ENCODE data around the gene RNF212.

The RNF212 gene, protein sequence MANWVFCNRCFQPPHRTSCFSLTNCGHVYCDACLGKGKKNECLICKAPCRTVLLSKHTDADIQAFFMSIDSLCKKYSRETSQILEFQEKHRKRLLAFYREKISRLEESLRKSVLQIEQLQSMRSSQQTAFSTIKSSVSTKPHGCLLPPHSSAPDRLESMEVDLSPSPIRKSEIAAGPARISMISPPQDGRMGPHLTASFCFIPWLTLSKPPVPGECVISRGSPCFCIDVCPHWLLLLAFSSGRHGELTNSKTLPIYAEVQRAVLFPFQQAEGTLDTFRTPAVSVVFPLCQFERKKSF

GRCh38 chr4:1113311-1114009 lies at the start of gene RNF212:
Gene RNF212, minus strand, starts transcription at chr4:1113564. Its CDS starts 100 bp downstream, at chr4:1113464.
- TF ChIP-seq FOXP2 (optimal IDR thresholded peaks at IDR 0.05; ENCODE audit: control extremely low read depth, extremely low read length, insufficient read depth) (no peak), POLR2AphosphoS5 (IDR thresholded peaks at IDR 0.05; ENCODE audit: borderline replicate concordance, low read depth, low read length) (no peak), EZH2 (IDR thresholded peaks at IDR 0.05) (no peak)
- Histone ChIP-seq H3K27ac (no peak within 1 kb of the TSS), H3K36me3 (ENCODE audit: insufficient read depth, low read length) (no peaks in the 10 kb centered on the region), H3K4me3 (no peak within 1 kb of the TSS), H3K9me3 (ENCODE audit: low read depth, low read length) (no peaks in the 10 kb centered on the region), H3K9ac (ENCODE audit: insufficient read length) (no peak within 1 kb of the TSS)
- DNase-seq (ENCODE audit: low read depth, low spot score) = no peak

DNA sequence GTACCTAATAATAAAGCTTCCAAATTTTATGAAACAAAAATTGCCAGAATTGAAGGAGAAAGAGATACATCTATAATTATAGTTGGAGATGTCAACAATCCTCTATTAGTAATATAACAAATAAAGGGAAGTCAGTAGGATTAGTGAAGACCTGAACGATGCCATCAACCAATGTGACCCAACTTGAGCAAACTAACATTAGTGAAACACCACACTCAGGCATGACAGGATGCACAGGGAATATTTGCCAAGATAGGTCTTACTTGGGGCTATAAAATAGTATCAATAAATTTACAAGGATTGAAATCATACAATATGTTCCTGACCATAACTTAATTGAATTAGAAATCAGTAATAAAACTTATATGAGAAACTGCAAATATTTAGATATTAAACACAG lies 47.0 kb upstream of the RNF212 start:
- peaks cover 6% of the 10 kb centered on the region; the same call in 1 of the 2 replicates for H3K9me3 ChIP-seq (ENCODE audit: low read depth, low read length)
- no peak overlapping the region for H3K4me3 ChIP-seq
- no peak overlapping the region for H3K27ac ChIP-seq
- TF ChIP-seq FOXP2 (optimal IDR thresholded peaks at IDR 0.05; ENCODE audit: control extremely low read depth, extremely low read length, insufficient read depth) (no peak), EZH2 (IDR thresholded peaks at IDR 0.05) (no peak), POLR2AphosphoS5 (IDR thresholded peaks at IDR 0.05; ENCODE audit: borderline replicate concordance, low read depth, low read length) (no peak)
- no peak overlapping the region for H3K9ac ChIP-seq (ENCODE audit: insufficient read length)
- no peaks in the 10 kb centered on the region for H3K36me3 ChIP-seq (ENCODE audit: insufficient read depth, low read length)
- DNase-seq (ENCODE audit: low read depth, low spot score) = no peak

DNA sequence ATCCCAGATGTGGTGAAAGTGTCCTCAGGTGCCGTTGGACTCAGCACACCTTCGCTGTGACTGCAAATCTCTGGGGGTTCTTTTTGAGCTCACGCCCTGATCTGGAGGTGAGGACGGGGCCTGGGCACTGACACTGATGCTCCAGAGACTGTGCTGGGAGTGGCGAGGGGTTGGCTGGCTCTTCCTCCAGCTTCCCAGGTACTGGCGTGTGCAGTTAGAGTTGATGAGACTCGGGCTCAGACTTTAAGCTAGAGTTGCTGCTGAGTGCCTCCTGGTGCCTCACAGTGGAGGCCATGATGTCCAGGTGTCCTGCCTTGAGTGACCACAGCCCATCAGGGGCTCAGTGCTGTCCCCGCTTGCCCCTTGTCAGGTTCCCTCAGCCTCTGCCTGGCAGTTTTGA lies 42.7 kb upstream of the RNF212 start:
- Histone ChIP-seq H3K36me3 (ENCODE audit: insufficient read depth, low read length) (no peaks in the 10 kb centered on the region), H3K9ac (ENCODE audit: insufficient read length) (no peak overlapping the region), H3K4me3 (no peak overlapping the region), H3K9me3 (ENCODE audit: low read depth, low read length) (peaks cover 6% of the 10 kb centered on the region; the same call in 1 of the 2 replicates), H3K27ac (no peak overlapping the region)
- DNase-seq (ENCODE audit: low read depth, low spot score) = no peak
- TF ChIP-seq FOXP2 (optimal IDR thresholded peaks at IDR 0.05; ENCODE audit: control extremely low read depth, extremely low read length, insufficient read depth) = no peak
- TF ChIP-seq EZH2 (IDR thresholded peaks at IDR 0.05) = no peak
- no peak for TF ChIP-seq POLR2AphosphoS5 (IDR thresholded peaks at IDR 0.05; ENCODE audit: borderline replicate concordance, low read depth, low read length)

GRCh38 chr4:1155314-1155713 lies 42.0 kb upstream of the RNF212 start:
- H3K27ac ChIP-seq = no peak overlapping the region
- DNase-seq (ENCODE audit: low read depth, low spot score) = no peak
- H3K9me3 ChIP-seq (ENCODE audit: low read depth, low read length) = peaks cover 6% of the 10 kb centered on the region; the same call in 1 of the 2 replicates

GRCh38 chr4:1154523-1155182 lies 41.3 kb upstream of the RNF212 start:
- no peak for DNase-seq (ENCODE audit: low read depth, low spot score)
- TF ChIP-seq EZH2 (IDR thresholded peaks at IDR 0.05) (no peak), FOXP2 (optimal IDR thresholded peaks at IDR 0.05; ENCODE audit: control extremely low read depth, extremely low read length, insufficient read depth) (no peak)
- Histone ChIP-seq H3K9me3 (ENCODE audit: low read depth, low read length) (peaks cover 6% of the 10 kb centered on the region; the same call in 1 of the 2 replicates), H3K36me3 (ENCODE audit: insufficient read depth, low read length) (no peaks in the 10 kb centered on the region), H3K9ac (ENCODE audit: insufficient read length) (no peak overlapping the region), H3K27ac (no peak overlapping the region), H3K4me3 (no peak overlapping the region)

More at GRCh38 chr4:1155314-1155713, 42.0 kb upstream of the RNF212 start:
- TF ChIP-seq POLR2AphosphoS5 (IDR thresholded peaks at IDR 0.05; ENCODE audit: borderline replicate concordance, low read depth, low read length) (no peak), FOXP2 (optimal IDR thresholded peaks at IDR 0.05; ENCODE audit: control extremely low read depth, extremely low read length, insufficient read depth) (no peak), EZH2 (IDR thresholded peaks at IDR 0.05) (no peak)
- Histone ChIP-seq H3K9ac (ENCODE audit: insufficient read length) (no peak overlapping the region), H3K36me3 (ENCODE audit: insufficient read depth, low read length) (no peaks in the 10 kb centered on the region), H3K4me3 (no peak overlapping the region)

GRCh38 chr4:1154126-1154522 lies 40.8 kb upstream of the RNF212 start:
- no peak for TF ChIP-seq FOXP2 (optimal IDR thresholded peaks at IDR 0.05; ENCODE audit: control extremely low read depth, extremely low read length, insufficient read depth)
- TF ChIP-seq POLR2AphosphoS5 (IDR thresholded peaks at IDR 0.05; ENCODE audit: borderline replicate concordance, low read depth, low read length) = no peak
- H3K4me3 ChIP-seq = no peak overlapping the region
- DNase-seq (ENCODE audit: low read depth, low spot score) = no peak
- no peak overlapping the region for H3K27ac ChIP-seq
- H3K36me3 ChIP-seq (ENCODE audit: insufficient read depth, low read length) = no peaks in the 10 kb centered on the region
- peaks cover 6% of the 10 kb centered on the region; the same call in 1 of the 2 replicates for H3K9me3 ChIP-seq (ENCODE audit: low read depth, low read length)
- H3K9ac ChIP-seq (ENCODE audit: insufficient read length) = no peak overlapping the region

- DNase-seq (ENCODE audit: low read depth, low spot score) = no peak
- Histone ChIP-seq H3K4me3 (no peak overlapping the region), H3K9ac (ENCODE audit: insufficient read length) (no peak overlapping the region), H3K27ac (no peak overlapping the region), H3K36me3 (ENCODE audit: insufficient read depth, low read length) (no peaks in the 10 kb centered on the region), H3K9me3 (ENCODE audit: low read depth, low read length) (peaks cover 6% of the 10 kb centered on the region; the same call in 1 of the 2 replicates)
- TF ChIP-seq POLR2AphosphoS5 (IDR thresholded peaks at IDR 0.05; ENCODE audit: borderline replicate concordance, low read depth, low read length) (no peak), FOXP2 (optimal IDR thresholded peaks at IDR 0.05; ENCODE audit: control extremely low read depth, extremely low read length, insufficient read depth) (no peak)
These were observed 40.3 kb upstream of the RNF212 start for GRCh38 chr4:1153567-1154090.

- no peak overlapping the region for H3K27ac ChIP-seq
- H3K9ac ChIP-seq (ENCODE audit: insufficient read length) = no peak overlapping the region
- H3K9me3 ChIP-seq (ENCODE audit: low read depth, low read length) = no peaks in the 10 kb centered on the region
- no peaks in the 10 kb centered on the region for H3K36me3 ChIP-seq (ENCODE audit: insufficient read depth, low read length)
- TF ChIP-seq EZH2 (IDR thresholded peaks at IDR 0.05) (no peak), POLR2AphosphoS5 (IDR thresholded peaks at IDR 0.05; ENCODE audit: borderline replicate concordance, low read depth, low read length) (no peak), FOXP2 (optimal IDR thresholded peaks at IDR 0.05; ENCODE audit: control extremely low read depth, extremely low read length, insufficient read depth) (no peak)
- H3K4me3 ChIP-seq = no peak overlapping the region
- no peak for DNase-seq (ENCODE audit: low read depth, low spot score)
These were observed 38.9 kb upstream of the RNF212 start for GRCh38 chr4:1152290-1152689.

Data from SK-N-MC (cell line).